Mucosa of descending colon (tissue), 3 donors: ENCODE results near the gene PPL. TPM values are rescaled to one million over a fixed set of nuclear protein-coding genes. Genes with fewer than 3 reads are reported as not detected.

ENCODE experiments used
- ATAC-seq: fragments of 200-7000 bp; cut with Tn5 transposase; one replicate; pipeline ENCODE4 v1.9.1; 2020; ENCODE audit warnings: mild to moderate bottlenecking, moderate library complexity
- DNase-seq, 3 donors: peaks; one replicate each; pipeline ENCODE4 v3.0.0-alpha.2; 2020
- H3K36me3 ChIP-seq: fragments of 200-600 bp; one replicate; pipeline ENCODE4 v1.8.0; 2021; ENCODE audit warnings: low read depth, mild to moderate bottlenecking
- H3K4me1 ChIP-seq: fragments of 200-600 bp; one replicate; pipeline ENCODE4 v1.8.0; 2021; ENCODE audit warnings: low read depth, mild to moderate bottlenecking
- H3K4me3 ChIP-seq: fragments of 200-600 bp; one replicate; pipeline ENCODE4 v1.8.0; 2021; ENCODE audit warnings: mild to moderate bottlenecking
- H3K9me3 ChIP-seq: fragments of 200-600 bp; one replicate; pipeline ENCODE4 v1.8.0; 2021; ENCODE audit warnings: mild to moderate bottlenecking
- CTCF ChIP-seq: fragments of 200-600 bp; IDR thresholded peaks from one replicate; pipeline ENCODE4 v1.8.0; 2022; ENCODE audit warnings: antibody characterized with exemption, mild to moderate bottlenecking
- intact Hi-C, 2 donors: fragments of 100-400 bp; cut with DNase I in 1 of 2; cut with micrococcal nuclease in 1 of 2; formaldehyde crosslinking; loops; one replicate each; pipeline versions ENCODE4 v1.11.0 to v1.11.1; 2022; cut with DNase I, micrococcal nuclease
- total RNA-seq, 3 donors: library from RNA; stranded (reverse); fragmentation: NEBNext Ultra II Directional in 2 of 3; extraction: Animal tissue kit (Norgen Biotek cat#: 25700) in 2 of 3; gene quantifications; one replicate each; pipeline versions ENCODE4 v1.2.1 to v1.2.4, GENCODE V29; 2021 to 2023
- donor health status: DM: no; HTN: no; CAD: no; lungs with moderate emphysema.
- donor health status: DM: no; HTN: no; CAD: no.
- donor health status: DM: no; HTN: yes; CAD: no.

PPL gene
- total RNA-seq, 3 donors from 2014 or later: 10.8 to 22.1 (median 13.9) TPM

- intact Hi-C loops: no loop called here
- H3K36me3 ChIP-seq: peaks cover 6% of the 10 kb centered on the region
These were observed 99.0 kb downstream of the PPL start for GRCh38 chr16:4837733-4838501.

GRCh38 chr16:4836727-4837126, 100.2 kb downstream of the PPL start:
- DNase-seq: no peak
- no peak for TF ChIP-seq CTCF
- no peak overlapping the region for H3K4me3 ChIP-seq
- intact Hi-C loops: no loop called here
- no peak for ATAC-seq
- peaks cover 12% of the 10 kb centered on the region for H3K4me1 ChIP-seq
- H3K9me3 ChIP-seq: no peaks in the 10 kb centered on the region
- peaks cover 3% of the 10 kb centered on the region for H3K36me3 ChIP-seq

More at GRCh38 chr16:4837733-4838501, 99.0 kb downstream of the PPL start:
- peaks cover 12% of the 10 kb centered on the region for H3K4me1 ChIP-seq
- no peaks in the 10 kb centered on the region for H3K9me3 ChIP-seq
- no peak for ATAC-seq
- no peak overlapping the region for H3K4me3 ChIP-seq
- DNase-seq: no peak
- no peak for TF ChIP-seq CTCF

GRCh38 chr16:4833584-4833983, 103.4 kb downstream of the PPL start:
- Histone ChIP-seq H3K9me3 (no peaks in the 10 kb centered on the region), H3K36me3 (no peaks in the 10 kb centered on the region), H3K4me3 (no peak overlapping the region), H3K4me1 (peaks cover 20% of the 10 kb centered on the region)
- ATAC-seq (no peak), DNase-seq (no peak)
- intact Hi-C loops: no loop called here
- no peak for TF ChIP-seq CTCF

- no peaks in the 10 kb centered on the region for H3K9me3 ChIP-seq
- H3K4me1 ChIP-seq: peaks cover 24% of the 10 kb centered on the region
- DNase-seq: peak in 1 of 3 donors; percentile 58
- intact Hi-C loops: no loop called here
- H3K4me3 ChIP-seq: no peak overlapping the region
- ATAC-seq: peak; percentile 88
- no peak for TF ChIP-seq CTCF
- no peaks in the 10 kb centered on the region for H3K36me3 ChIP-seq
These were observed 104.1 kb downstream of the PPL start for GRCh38 chr16:4832698-4833343.

Other genes with a start within 250 kb of the PPL start
- gene NUDT16L1, start 243.6 kb downstream of the PPL start, total RNA-seq: 10 to 100 TPM; 28.3 to 47.8 (median 40.4) TPM
- gene ANKS3, start 202.9 kb downstream of the PPL start, total RNA-seq: 10 to 100 TPM; 18.2 to 32.3 (median 21.3) TPM
- gene DNAAF8, start 202.6 kb downstream of the PPL start, total RNA-seq: 1 to 10 TPM in 1 of 3 donors, under 1 TPM in 2; 0.22 to 1.8 (median 0.98) TPM
- 10 to 100 TPM; 11.0 to 22.9 (median 18.8) TPM for gene ZNF500, start 170.0 kb downstream of the PPL start, total RNA-seq
- 1 to 10 TPM in 1 of 3 donors, not detected in 2; 1.1 TPM for gene SEPTIN12, start 148.8 kb downstream of the PPL start, total RNA-seq
- gene SMIM22, start 141.8 kb downstream of the PPL start, total RNA-seq: 100 to 1,000 TPM; 208 to 573 (median 395) TPM
- 10 to 100 TPM; 18.5 to 40.6 (median 31.7) TPM for gene ROGDI, start 134.5 kb downstream of the PPL start, total RNA-seq
- gene GLYR1, start 89.9 kb downstream of the PPL start, total RNA-seq: 100 to 1,000 TPM; 110 to 123 (median 111) TPM
- gene UBN1, start 89.7 kb downstream of the PPL start, total RNA-seq: 10 to 100 TPM; 41.3 to 42.7 (median 41.6) TPM
- 1 to 10 TPM; 1.3 to 1.6 (median 1.4) TPM for gene SEC14L5, start 21.2 kb upstream of the PPL start, total RNA-seq
- gene NAGPA, start 96.8 kb upstream of the PPL start, total RNA-seq: 10 to 100 TPM; 21.5 to 34.7 (median 24.9) TPM
- gene C16orf89, start 128.8 kb upstream of the PPL start, total RNA-seq: 1 to 10 TPM; 2.5 to 5.0 (median 3.3) TPM
- gene ALG1, start 134.7 kb upstream of the PPL start, total RNA-seq: 10 to 100 TPM; 17.7 to 32.2 (median 29.0) TPM
- 1 to 10 TPM; 5.7 to 7.5 (median 7.0) TPM for gene EEF2KMT, start 160.6 kb upstream of the PPL start, total RNA-seq